Epithelial cell of esophagus (primary cell): ENCODE measurements around the gene CREB3L4.

ENCODE experiments used
- DNase-seq: peaks from one replicate; pipeline ENCODE4 v3.0.0; 2010; ENCODE audit warnings: low read depth
- H3K4me3 ChIP-seq: 2 replicates; pipeline ENCODE4 v1.5.1; 2011; ENCODE audit warnings: mild to moderate bottlenecking, low read length, control low read depth
- TF ChIP-seq, protein P1 (sequence below): IDR thresholded peaks from 2 replicates; pipeline ENCODE4 v1.5.1; 2011; ENCODE audit warnings: low read depth, mild to moderate bottlenecking, low read length, control low read depth, inconsistent platforms; ENCODE audit not compliant: insufficient read depth; ENCODE audit errors: missing control alignments

CREB3L4 gene

DNA sequence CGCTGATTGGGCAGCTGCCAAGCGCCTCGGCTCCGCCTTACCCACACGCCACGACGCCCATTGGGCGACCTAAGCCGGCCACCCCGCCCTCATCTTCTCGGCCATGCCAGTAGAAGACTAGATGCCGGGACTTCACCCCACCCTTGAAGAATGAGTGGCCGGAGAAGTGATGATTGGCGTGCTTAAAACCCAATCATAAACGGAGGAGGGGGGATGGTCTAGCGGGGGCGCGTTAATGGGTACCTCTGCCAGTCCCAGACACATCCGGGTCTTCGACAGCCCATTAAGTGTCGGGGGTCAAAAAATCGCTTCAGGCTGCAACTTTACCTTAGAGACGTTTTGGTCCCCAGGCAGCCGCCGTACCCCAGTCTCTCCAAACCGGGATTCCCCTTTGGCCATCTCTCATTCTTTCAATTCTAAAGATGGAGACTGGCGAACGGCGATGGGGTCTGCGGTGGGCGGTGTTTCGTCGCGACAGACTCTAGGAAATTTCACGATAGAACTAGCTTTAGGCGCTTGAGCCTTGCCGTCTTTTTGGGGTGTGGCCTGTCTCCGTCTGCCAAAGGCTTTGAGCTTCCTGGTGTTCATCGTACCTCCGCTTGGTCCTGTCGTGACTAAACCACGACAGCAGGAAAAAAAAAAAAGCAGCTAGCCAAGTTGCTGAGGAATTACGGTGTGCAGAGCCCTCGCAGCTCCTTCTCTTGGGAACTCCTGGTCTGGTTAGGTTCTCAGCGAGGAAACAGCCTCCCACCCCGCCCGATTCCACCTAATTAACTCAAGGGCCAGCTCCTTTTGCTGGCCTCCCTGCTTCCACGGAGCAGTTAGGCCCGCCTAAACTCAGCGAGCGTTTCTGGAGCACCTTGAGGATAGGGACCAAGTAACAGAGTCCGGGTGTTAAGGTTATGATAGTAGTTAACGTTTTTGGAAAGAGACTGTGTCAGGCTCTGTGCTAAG, 44.5 kb upstream of the CREB3L4 start, which contains the start of gene GATAD2B:
TSS of gene GATAD2B (minus strand) at position 1 of the 954 bp plus-strand sequence. CDS start 94,625 bp downstream, outside the sequence.
- H3K4me3 ChIP-seq: peak within 1 kb of the TSS; percentile 79
- TF ChIP-seq, protein P1, sequence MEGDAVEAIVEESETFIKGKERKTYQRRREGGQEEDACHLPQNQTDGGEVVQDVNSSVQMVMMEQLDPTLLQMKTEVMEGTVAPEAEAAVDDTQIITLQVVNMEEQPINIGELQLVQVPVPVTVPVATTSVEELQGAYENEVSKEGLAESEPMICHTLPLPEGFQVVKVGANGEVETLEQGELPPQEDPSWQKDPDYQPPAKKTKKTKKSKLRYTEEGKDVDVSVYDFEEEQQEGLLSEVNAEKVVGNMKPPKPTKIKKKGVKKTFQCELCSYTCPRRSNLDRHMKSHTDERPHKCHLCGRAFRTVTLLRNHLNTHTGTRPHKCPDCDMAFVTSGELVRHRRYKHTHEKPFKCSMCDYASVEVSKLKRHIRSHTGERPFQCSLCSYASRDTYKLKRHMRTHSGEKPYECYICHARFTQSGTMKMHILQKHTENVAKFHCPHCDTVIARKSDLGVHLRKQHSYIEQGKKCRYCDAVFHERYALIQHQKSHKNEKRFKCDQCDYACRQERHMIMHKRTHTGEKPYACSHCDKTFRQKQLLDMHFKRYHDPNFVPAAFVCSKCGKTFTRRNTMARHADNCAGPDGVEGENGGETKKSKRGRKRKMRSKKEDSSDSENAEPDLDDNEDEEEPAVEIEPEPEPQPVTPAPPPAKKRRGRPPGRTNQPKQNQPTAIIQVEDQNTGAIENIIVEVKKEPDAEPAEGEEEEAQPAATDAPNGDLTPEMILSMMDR: no peak
- DNase-seq: peak; percentile 100

DNA sequence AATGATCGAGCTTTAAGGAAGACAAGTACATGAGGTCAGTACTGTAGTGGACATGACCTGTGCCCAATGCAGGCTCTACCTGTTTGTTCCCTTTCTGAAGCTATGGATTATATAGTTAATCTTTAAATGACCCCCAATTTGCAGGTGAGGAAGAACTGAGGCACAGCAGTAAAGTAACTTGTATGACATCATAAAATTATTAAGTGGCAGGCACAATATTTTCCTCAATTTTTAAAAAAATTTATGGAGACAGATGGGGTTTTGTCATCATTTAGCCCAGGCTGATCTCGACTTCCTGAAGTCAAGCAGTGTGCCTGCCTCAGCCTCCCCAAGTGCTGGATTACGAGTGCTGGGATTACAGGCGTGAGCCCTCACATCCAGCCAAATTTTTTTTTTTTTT, 41.3 kb upstream of the CREB3L4 start:
- TF ChIP-seq, protein P1: no peak
- H3K4me3 ChIP-seq: no peak overlapping the region
- DNase-seq: no peak

DNA sequence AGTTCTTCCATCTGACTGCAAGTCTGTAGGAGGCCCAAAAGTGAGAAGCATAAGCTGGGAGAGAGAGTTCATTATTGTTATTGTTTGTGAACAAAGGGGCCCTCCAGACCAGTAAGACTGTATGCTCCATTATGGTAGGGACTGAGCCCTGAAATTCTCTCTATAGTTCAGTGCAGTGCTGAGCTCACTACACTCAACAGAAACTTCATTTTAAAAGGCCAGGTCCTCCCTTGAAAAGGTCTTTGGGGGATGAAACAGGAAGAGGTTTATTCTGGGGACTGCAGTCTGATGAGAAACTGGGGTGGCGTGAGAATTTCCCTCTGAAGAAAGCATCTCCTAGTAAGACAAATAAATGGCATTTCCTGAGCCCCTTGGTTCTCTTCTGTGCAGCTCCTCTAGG, 39.5 kb upstream of the CREB3L4 start:
- TF ChIP-seq, protein P1: no peak
- H3K4me3 ChIP-seq: no peak overlapping the region
- DNase-seq: no peak

DNA sequence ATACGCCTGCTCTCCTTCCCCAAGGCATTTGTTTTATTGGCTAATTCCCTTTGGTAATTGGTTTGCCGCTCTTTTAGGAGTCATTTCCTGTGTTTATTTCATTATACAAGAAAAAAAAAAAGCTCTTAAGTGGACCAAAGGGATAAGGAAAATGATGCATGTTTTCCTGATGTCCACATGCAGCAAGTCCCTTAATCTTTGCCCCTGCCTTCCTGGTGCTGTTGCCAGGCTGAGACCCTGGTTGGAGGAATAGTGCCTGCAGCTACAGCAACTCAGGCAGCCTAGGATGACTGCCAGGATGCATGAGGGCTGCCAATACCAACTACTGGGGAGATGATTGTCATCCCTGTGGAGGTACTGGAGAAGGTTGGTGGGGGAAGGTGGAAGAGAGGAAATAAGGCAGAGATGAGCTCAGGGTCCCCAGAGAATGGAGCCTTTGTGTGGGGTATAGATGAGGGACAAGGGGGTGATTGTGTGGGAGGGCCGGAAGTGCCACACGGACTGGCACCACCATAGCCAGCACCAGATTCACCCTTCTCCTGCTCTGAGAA, 38.8 kb upstream of the CREB3L4 start:
- no peak overlapping the region for H3K4me3 ChIP-seq
- DNase-seq: no peak
- TF ChIP-seq, protein P1: no peak

DNA sequence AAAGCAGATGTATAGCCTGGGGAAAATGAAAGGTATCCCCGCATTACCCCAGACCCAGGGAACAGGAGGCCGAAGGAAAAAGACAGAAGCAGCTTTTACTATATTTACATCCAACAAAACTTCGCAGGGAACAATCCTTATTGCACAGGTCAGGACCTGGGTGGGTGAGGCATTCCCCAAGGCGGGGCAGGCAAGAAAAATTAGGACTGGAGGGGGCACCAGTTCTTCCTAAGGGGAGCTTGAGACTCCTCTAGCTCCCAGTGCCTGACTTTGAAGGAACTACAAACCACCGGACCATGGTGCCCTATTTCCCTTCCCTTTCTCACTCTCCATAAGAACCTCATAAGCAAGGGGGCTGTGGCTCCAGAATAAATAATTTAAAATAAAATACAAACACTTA, 38.3 kb upstream of the CREB3L4 start:
- TF ChIP-seq, protein P1: no peak
- no peak overlapping the region for H3K4me3 ChIP-seq
- no peak for DNase-seq

DNA sequence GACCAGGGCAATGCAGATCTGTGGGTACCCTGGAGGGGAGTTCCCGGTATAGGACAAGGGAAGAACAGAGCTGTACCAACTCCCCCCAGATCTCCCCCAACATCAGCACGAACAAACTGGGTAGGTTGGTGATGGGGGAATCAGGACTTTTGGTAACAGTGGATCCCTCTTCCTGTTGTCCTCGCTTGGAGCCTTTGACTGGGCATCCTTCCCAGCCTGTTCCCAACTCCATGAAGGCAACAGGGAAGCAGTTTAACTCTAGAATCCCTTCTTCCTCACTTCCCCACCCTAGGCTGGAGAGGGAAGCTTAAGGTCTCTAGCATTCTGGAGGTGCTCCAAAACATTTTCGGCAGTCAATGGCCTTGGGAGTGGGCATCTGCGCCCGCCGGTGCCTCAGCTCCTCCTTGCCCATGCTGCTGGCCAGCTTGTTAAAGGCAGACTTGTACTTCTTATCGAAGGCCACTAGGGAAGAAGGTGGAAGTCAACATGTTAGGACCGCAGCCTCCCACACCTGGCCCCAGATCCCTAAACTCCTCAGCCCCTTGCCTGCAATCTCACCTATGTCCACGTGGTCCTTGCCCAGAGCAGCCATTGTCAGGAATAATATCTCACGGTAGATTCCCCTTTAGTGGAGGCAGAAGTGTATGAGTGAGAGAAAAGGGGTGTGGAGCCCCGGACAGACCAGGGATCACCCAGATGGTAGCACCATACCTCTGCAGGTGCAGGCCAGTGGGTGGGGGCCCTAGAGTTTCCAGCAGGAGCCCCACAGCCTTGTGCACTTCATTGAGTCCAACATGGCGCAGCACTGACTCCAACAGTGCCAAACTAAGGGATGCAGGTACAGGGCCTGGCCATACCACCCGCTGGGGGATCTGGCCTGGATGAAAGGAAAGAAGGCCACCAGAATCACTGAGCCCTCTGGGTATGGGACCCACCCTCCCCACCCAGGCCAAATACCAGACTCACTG, 37.4 kb upstream of the CREB3L4 start:
- no peak for DNase-seq

More for the DNA sequence above, 37.4 kb upstream of the CREB3L4 start:
- TF ChIP-seq, protein P1: peak; percentile 8
- no peak overlapping the region for H3K4me3 ChIP-seq
